Measurements from ENCODE around the gene MMP25. TPM values are rescaled to one million over a fixed set of nuclear protein-coding genes. Genes with fewer than 3 reads are reported as not detected.
A peak's percentile ranks its signal among the peaks of the same experiment; 100 is the strongest.
"Not testable (repeated sequence)": the region's sequence is repeated elsewhere in the genome, so short reads cannot be mapped to it uniquely, and the experiment has no call there.

MMP25 gene
- total and polyA plus RNA-seq, 3 experiments from 2014 or later, result 0.90 to 1.9 (median 1.5) TPM

GRCh38 chr16:3081957-3082356 lies 35.6 kb downstream of the MMP25 start:
- Mint-ChIP-seq H3K36me3 (peaks cover 2 to 16% (median 4%) of the 10 kb centered on the region in 3 donors), H3K27ac (peak overlapping the region in 3 of 8 donors; percentile 51 to 75 (median 58)), H3K4me1 (peaks cover 54 to 82% (median 56%) of the 10 kb centered on the region in 3 donors)
- H3K36me3 ChIP-seq (ENCODE audit: insufficient read depth, low read length); H3K9me3 Mint-ChIP-seq; DNase-seq; H3K9me3 ChIP-seq (ENCODE audit: low read length); H3K27ac ChIP-seq (ENCODE audit: low read depth, low read length); H3K27me3 Mint-ChIP-seq; H3K27me3 ChIP-seq (ENCODE audit: insufficient read depth, low read length, poor library complexity, severe bottlenecking); H3K4me3 ChIP-seq (ENCODE audit: low read length); H3K4me3 Mint-ChIP-seq; CTCF ChIA-PET: not testable (repeated sequence)
- POLR2A ChIA-PET, result interaction anchor here (0.6 kb wide), 1 partner anchor 150 kb away, joined by 5 read pairs; no protein-coding TSS in a partner anchor
- peaks cover 49% of the 10 kb centered on the region for H3K4me1 ChIP-seq (ENCODE audit: insufficient read depth, low read length)

GRCh38 chr16:3083408-3083807 lies 37.0 kb downstream of the MMP25 start:
- H3K4me3 ChIP-seq (ENCODE audit: low read length); H3K27me3 Mint-ChIP-seq; POLR2A ChIA-PET; H3K27ac ChIP-seq (ENCODE audit: low read depth, low read length); DNase-seq; H3K27me3 ChIP-seq (ENCODE audit: insufficient read depth, low read length, poor library complexity, severe bottlenecking); H3K9me3 ChIP-seq (ENCODE audit: low read length); H3K36me3 ChIP-seq (ENCODE audit: insufficient read depth, low read length); H3K9me3 Mint-ChIP-seq: not testable (repeated sequence)
- Mint-ChIP-seq H3K4me1 (peaks cover 50 to 82% (median 51%) of the 10 kb centered on the region in 3 donors), H3K4me3 (peak overlapping the region in 1 of 7 donors; percentile 15), H3K36me3 (peaks cover 2 to 12% (median 2%) of the 10 kb centered on the region in 3 donors), H3K27ac (peak overlapping the region in 5 of 8 donors; percentile 24 to 81 (median 76))
- H3K4me1 ChIP-seq (ENCODE audit: insufficient read depth, low read length), result peaks cover 46% of the 10 kb centered on the region
- CTCF ChIA-PET, result interaction anchor here (1.2 kb wide), 1 partner anchor 15 kb away, joined by 4 read pairs; no protein-coding TSS in a partner anchor

GRCh38 chr16:3084491-3084890 lies 38.1 kb downstream of the MMP25 start:
- H3K4me3 Mint-ChIP-seq, result no peak overlapping the region
- H3K27me3 ChIP-seq (ENCODE audit: insufficient read depth, low read length, poor library complexity, severe bottlenecking), result no peaks in the 10 kb centered on the region
- peak overlapping the region in 3 of 8 donors; percentile 15 to 79 (median 42) for H3K27ac Mint-ChIP-seq
- peaks cover 36% of the 10 kb centered on the region for H3K4me1 ChIP-seq (ENCODE audit: insufficient read depth, low read length)
- peaks cover 44 to 75% (median 46%) of the 10 kb centered on the region in 3 donors for H3K4me1 Mint-ChIP-seq
- H3K4me3 ChIP-seq (ENCODE audit: low read length), result no peak overlapping the region
- CTCF ChIA-PET, result interaction anchor here (0.7 to 1.2 kb wide), 3 partner anchors 12 to 45 kb away, joined by 3 to 4 read pairs (median 3); no protein-coding TSS in a partner anchor
- H3K9me3 Mint-ChIP-seq, result no peaks in the 10 kb centered on the region
- peaks cover 0 to 6% (median 2%) of the 10 kb centered on the region in 3 donors for H3K36me3 Mint-ChIP-seq
- no peak overlapping the region for H3K27ac ChIP-seq (ENCODE audit: low read depth, low read length)
- H3K27me3 Mint-ChIP-seq, result no peaks in the 10 kb centered on the region
- H3K36me3 ChIP-seq (ENCODE audit: insufficient read depth, low read length), result no peaks in the 10 kb centered on the region
- DNase-seq, result no peak
- H3K9me3 ChIP-seq (ENCODE audit: low read length), result no peaks in the 10 kb centered on the region
- POLR2A ChIA-PET, result interaction anchor here (0.7 kb wide), 1 partner anchor 73 kb away, joined by 5 read pairs; no protein-coding TSS in a partner anchor

GRCh38 chr16:3084969-3085670 lies 38.8 kb downstream of the MMP25 start:
- Mint-ChIP-seq H3K4me1 (peaks cover 38 to 69% (median 40%) of the 10 kb centered on the region in 3 donors), H3K36me3 (peaks cover 0 to under 1% (median 0%) of the 10 kb centered on the region in 3 donors), H3K27me3 (no peaks in the 10 kb centered on the region), H3K27ac (peak overlapping the region in 5 of 8 donors; percentile 11 to 79 (median 28)), H3K4me3 (peak overlapping the region in 3 of 7 donors; percentile 2 to 45 (median 9)), H3K9me3 (no peaks in the 10 kb centered on the region)
- Histone ChIP-seq H3K4me3 (ENCODE audit: low read length) (no peak overlapping the region), H3K27ac (ENCODE audit: low read depth, low read length) (no peak overlapping the region), H3K36me3 (ENCODE audit: insufficient read depth, low read length) (no peaks in the 10 kb centered on the region), H3K9me3 (ENCODE audit: low read length) (no peaks in the 10 kb centered on the region), H3K4me1 (ENCODE audit: insufficient read depth, low read length) (peaks cover 30% of the 10 kb centered on the region), H3K27me3 (ENCODE audit: insufficient read depth, low read length, poor library complexity, severe bottlenecking) (no peaks in the 10 kb centered on the region)
- CTCF ChIA-PET, result interaction anchor here (1.0 to 1.3 kb wide), 2 partner anchors 9 to 11 kb away, joined by 3 read pairs; no protein-coding TSS in a partner anchor
- no peak for DNase-seq
- POLR2A ChIA-PET, result no interaction called here

- H3K9me3 Mint-ChIP-seq, result no peaks in the 10 kb centered on the region
- ChIA-PET CTCF (interaction anchor here (1.0 to 1.3 kb wide), 2 partner anchors 10 to 11 kb away, joined by 3 read pairs; no protein-coding TSS in a partner anchor), POLR2A (no interaction called here)
- peak overlapping the region in 5 of 8 donors; percentile 36 to 79 (median 57) for H3K27ac Mint-ChIP-seq
- H3K27me3 Mint-ChIP-seq, result no peaks in the 10 kb centered on the region
- peaks cover 33 to 63% (median 38%) of the 10 kb centered on the region in 3 donors for H3K4me1 Mint-ChIP-seq
- H3K4me1 ChIP-seq (ENCODE audit: insufficient read depth, low read length), result peaks cover 29% of the 10 kb centered on the region
- DNase-seq, result no peak
- H3K4me3 Mint-ChIP-seq, result peak overlapping the region in 3 of 7 donors; percentile 37 to 68 (median 38)
- H3K36me3 ChIP-seq (ENCODE audit: insufficient read depth, low read length), result no peaks in the 10 kb centered on the region
- H3K27ac ChIP-seq (ENCODE audit: low read depth, low read length), result no peak overlapping the region
- no peaks in the 10 kb centered on the region for H3K27me3 ChIP-seq (ENCODE audit: insufficient read depth, low read length, poor library complexity, severe bottlenecking)
- no peaks in the 10 kb centered on the region for H3K36me3 Mint-ChIP-seq
- no peak overlapping the region for H3K4me3 ChIP-seq (ENCODE audit: low read length)
- no peaks in the 10 kb centered on the region for H3K9me3 ChIP-seq (ENCODE audit: low read length)
These were observed 39.7 kb downstream of the MMP25 start for GRCh38 chr16:3085868-3086595.

- Histone ChIP-seq H3K4me3 (ENCODE audit: low read length) (no peak overlapping the region), H3K9me3 (ENCODE audit: low read length) (no peaks in the 10 kb centered on the region), H3K27ac (ENCODE audit: low read depth, low read length) (no peak overlapping the region), H3K36me3 (ENCODE audit: insufficient read depth, low read length) (no peaks in the 10 kb centered on the region), H3K27me3 (ENCODE audit: insufficient read depth, low read length, poor library complexity, severe bottlenecking) (no peaks in the 10 kb centered on the region), H3K4me1 (ENCODE audit: insufficient read depth, low read length) (peaks cover 31% of the 10 kb centered on the region)
- CTCF ChIA-PET, result interaction anchor here (0.6 to 3.5 kb wide), 6 partner anchors 9 to 79 kb away, joined by 3 to 19 read pairs (median 4); no protein-coding TSS in a partner anchor
- peak overlapping the region in 5 of 7 donors; percentile 49 to 88 (median 67) for H3K4me3 Mint-ChIP-seq
- no peak for DNase-seq
- H3K4me1 Mint-ChIP-seq, result peaks cover 35 to 65% (median 41%) of the 10 kb centered on the region in 3 donors
- H3K27ac Mint-ChIP-seq, result peak overlapping the region in 1 of 8 donors; percentile 11
- no peaks in the 10 kb centered on the region for H3K27me3 Mint-ChIP-seq
- POLR2A ChIA-PET, result interaction anchor here (0.5 kb wide), 1 partner anchor 127 kb away, joined by 6 read pairs; no protein-coding TSS in a partner anchor
- H3K9me3 Mint-ChIP-seq, result no peaks in the 10 kb centered on the region
- no peaks in the 10 kb centered on the region for H3K36me3 Mint-ChIP-seq
These were observed 40.4 kb downstream of the MMP25 start for GRCh38 chr16:3086596-3087242.
